GM23338 (cell line): ENCODE results near the gene ADSS1. TPM values are rescaled to one million over a fixed set of nuclear protein-coding genes. Genes with fewer than 3 reads are reported as not detected.

ENCODE experiments used
- ATAC-seq: fragments of 200-7000 bp; cut with Tn5 transposase; 3 replicates; pipeline ENCODE4 v1.9.1; 2020
- DNase-seq: peaks from one replicate; pipeline ENCODE4 v3.0.0-alpha.2; 2015; ENCODE audit warnings: low spot score
- H2AFZ ChIP-seq: fragments of 200-600 bp; sonication (generic); 2 replicates; pipeline ENCODE4 v1.8.0; 2016; ENCODE audit warnings: antibody characterized with exemption, mild to moderate bottlenecking, moderate library complexity
- H3F3A ChIP-seq: fragments of 200-600 bp; sonication (generic); replicated peaks from 2 replicates; pipeline ENCODE4 v1.8.0; 2017; ENCODE audit warnings: antibody characterized with exemption, mixed run types, low read depth
- H3K27ac ChIP-seq: fragments of 200-600 bp; sonication (generic); 2 replicates; pipeline ENCODE4 v1.6.1; 2016; ENCODE audit warnings: low read depth
- H3K27me3 ChIP-seq: fragments of 200-600 bp; sonication (generic); 2 replicates; pipeline ENCODE4 v1.8.0; 2016; ENCODE audit warnings: mild to moderate bottlenecking, mixed run types, moderate library complexity; ENCODE audit not compliant: insufficient read depth
- H3K36me3 ChIP-seq: fragments of 200-600 bp; sonication (generic); 2 replicates; pipeline ENCODE4 v1.8.0; 2016; ENCODE audit warnings: mild to moderate bottlenecking; ENCODE audit not compliant: insufficient read depth
- H3K4me1 ChIP-seq: fragments of 200-600 bp; sonication (generic); 2 replicates; pipeline ENCODE4 v1.8.0; 2016; ENCODE audit warnings: mild to moderate bottlenecking, moderate library complexity; ENCODE audit not compliant: insufficient read depth
- H3K4me2 ChIP-seq: fragments of 200-600 bp; sonication (generic); 2 replicates; pipeline ENCODE4 v1.7.1; 2017; ENCODE audit warnings: mixed run types
- H3K4me3 ChIP-seq: fragments of 200-600 bp; sonication (generic); 2 replicates; pipeline ENCODE4 v1.6.1; 2016; ENCODE audit warnings: mixed run types
- H3K79me2 ChIP-seq: fragments of 200-600 bp; sonication (generic); replicated peaks from 2 replicates; pipeline ENCODE4 v1.8.0; 2017; ENCODE audit warnings: mild to moderate bottlenecking; ENCODE audit not compliant: insufficient read depth
- H3K9me2 ChIP-seq: fragments of 200-600 bp; sonication (generic); 2 replicates; pipeline ENCODE4 v1.8.0; 2017; ENCODE audit not compliant: insufficient read depth
- H4K20me1 ChIP-seq: fragments of 200-600 bp; sonication (generic); replicated peaks from 2 replicates; pipeline ENCODE4 v1.8.0; 2017; ENCODE audit warnings: mild to moderate bottlenecking; ENCODE audit not compliant: insufficient read depth
- H3K27ac Mint-ChIP-seq: 2 replicates; pipeline ENCODE4 v1.8.0; 2020; ENCODE audit warnings: inconsistent platforms, mild to moderate bottlenecking, moderate library complexity, mixed read lengths
- H3K27me3 Mint-ChIP-seq: 3 replicates; pipeline ENCODE4 v1.8.0; 2022; ENCODE audit warnings: low read depth, mild to moderate bottlenecking, moderate library complexity, mixed read lengths, inconsistent platforms; ENCODE audit not compliant: insufficient read depth, poor library complexity
- H3K36me3 Mint-ChIP-seq: 3 replicates; pipeline ENCODE4 v1.8.0; 2021; ENCODE audit warnings: low read depth, mild to moderate bottlenecking, inconsistent platforms, moderate library complexity, mixed read lengths
- H3K4me1 Mint-ChIP-seq: 3 replicates; pipeline ENCODE4 v1.8.0; 2020; ENCODE audit warnings: mild to moderate bottlenecking, inconsistent platforms, mixed read lengths
- H3K4me3 Mint-ChIP-seq: 3 replicates; pipeline ENCODE4 v1.8.0; 2021; ENCODE audit warnings: moderate library complexity, mild to moderate bottlenecking, inconsistent platforms, mixed read lengths
- H3K9me3 Mint-ChIP-seq: 3 replicates; pipeline ENCODE4 v1.8.0; 2020; ENCODE audit warnings: moderate library complexity, mild to moderate bottlenecking, inconsistent platforms, mixed read lengths
- CREB1 ChIP-seq: fragments of 250-450 bp; sonication (Bioruptor Pico); IDR thresholded peaks from 2 replicates; pipeline ENCODE4 v1.5.0; 2020; ENCODE audit warnings: low read depth, mild to moderate bottlenecking, moderate library complexity
- EZH2 ChIP-seq: fragments of 200-600 bp; sonication (generic); IDR thresholded peaks from one replicate; pipeline ENCODE4 v1.8.0; 2017; ENCODE audit warnings: antibody characterized with exemption, mild to moderate bottlenecking, low read depth; ENCODE audit not compliant: unreplicated experiment
- EZH2phosphoT487 ChIP-seq: fragments of 200-600 bp; sonication (generic); IDR thresholded peaks from one replicate; pipeline ENCODE4 v1.8.1; 2018; ENCODE audit warnings: antibody characterized with exemption; ENCODE audit not compliant: unreplicated experiment
- JUNB ChIP-seq: IDR thresholded peaks from one replicate; pipeline ENCODE4 v1.6.1; 2016; ENCODE audit warnings: antibody characterized with exemption; ENCODE audit not compliant: unreplicated experiment
- NANOG ChIP-seq: IDR thresholded peaks from 2 replicates; pipeline ENCODE4 v1.6.1; 2016; ENCODE audit warnings: antibody characterized with exemption, borderline replicate concordance
- POLR2AphosphoS5 ChIP-seq: IDR thresholded peaks from 2 replicates; pipeline ENCODE4 v1.6.1; 2016; ENCODE audit warnings: antibody characterized with exemption, low read depth
- STAT1 ChIP-seq: IDR thresholded peaks from one replicate; pipeline ENCODE4 v1.6.1; 2016; ENCODE audit warnings: antibody characterized with exemption; ENCODE audit not compliant: unreplicated experiment
- ZNF114 ChIP-seq: fragments of 250-450 bp; sonication (Bioruptor Pico); IDR thresholded peaks from 2 replicates; pipeline ENCODE4 v1.5.0; 2020; ENCODE audit warnings: mild to moderate bottlenecking, moderate library complexity
- polyA plus RNA-seq: library from polyadenylated mRNA; unstranded; fragments of >200 nt; fragmentation: Nextera tagmentation; extraction: Ambion mirVana; gene quantifications from 2 replicates; pipeline ENCODE4 v1.2.1, GENCODE V29; 2016
- total RNA-seq: library from RNA; depleted of rRNA; stranded (reverse); fragments of >200 nt; shearing (Covaris generic); gene quantifications from 2 replicates; pipeline ENCODE4 v1.2.3, GENCODE V29; 2014
- TF ChIP-seq, protein P1 (sequence below), 2 experiments: fragments of 200-600 bp in 1 of 2; sonication (generic) in 1 of 2; conservative IDR thresholded peaks; 2 replicates each; pipeline versions ENCODE4 v1.5.1 to v1.6.1; 2016 to 2017; ENCODE audit warnings: antibody characterized with exemption in 2 of 2, low read depth in 2 of 2, mild to moderate bottlenecking in 2 of 2, moderate library complexity in 1 of 2
- TF ChIP-seq, protein P2 (sequence below): IDR thresholded peaks from one replicate; pipeline ENCODE4 v1.6.1; 2018; ENCODE audit warnings: antibody characterized with exemption; ENCODE audit not compliant: unreplicated experiment

Gene ADSS1
- total and polyA plus RNA-seq, 2 experiments from 2014 or later: 9.5 to 11.6 TPM

DNA sequence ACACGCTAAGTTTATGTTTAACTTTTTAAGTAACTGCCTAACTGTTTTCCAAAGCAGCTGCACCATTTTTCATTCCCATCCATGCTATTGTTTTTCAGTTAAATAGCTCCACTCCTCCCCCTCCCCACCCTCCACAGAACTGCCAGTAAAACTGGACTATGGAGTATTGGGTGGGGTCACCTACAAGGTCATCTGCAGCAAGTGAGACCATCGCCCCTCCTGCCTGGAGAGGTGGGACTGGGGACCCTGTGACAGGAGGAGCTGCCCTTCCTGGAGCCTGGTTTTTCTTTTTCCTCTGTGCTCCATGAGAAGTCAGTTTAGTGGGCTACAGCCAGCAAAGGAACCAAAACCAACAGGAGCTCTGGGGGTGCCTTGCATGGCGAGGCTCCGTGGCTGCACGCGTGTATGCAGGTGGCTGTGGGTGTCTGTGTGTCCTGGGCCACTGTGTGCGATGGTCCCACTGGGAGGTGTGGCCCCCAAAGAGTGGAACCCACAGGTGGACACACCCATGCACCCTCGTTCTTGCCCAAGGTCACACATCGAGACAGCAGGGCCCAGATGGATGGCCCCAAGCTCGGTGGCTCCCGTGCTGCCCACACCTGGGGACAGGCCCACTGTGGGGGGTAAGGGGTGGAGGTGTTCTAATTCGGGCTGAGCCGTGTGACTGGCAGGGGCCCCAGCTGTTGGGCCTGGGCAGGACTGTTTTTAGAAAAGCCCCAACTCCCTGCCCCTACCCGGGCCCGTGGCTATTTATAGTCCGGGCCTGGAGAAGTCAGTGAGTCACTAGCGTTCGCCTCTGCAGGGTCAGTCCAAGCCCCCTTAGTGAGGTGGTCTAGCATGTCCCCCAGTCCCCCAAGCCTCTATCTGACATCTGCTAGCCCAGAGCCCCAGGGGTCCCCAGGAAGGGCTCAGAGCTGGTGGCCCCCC lies 2.3 kb upstream of the ADSS1 start:
- no peak overlapping the region for H3K4me2 ChIP-seq
- H3K4me3 Mint-ChIP-seq: no peak overlapping the region
- H3K27ac Mint-ChIP-seq: no peak overlapping the region
- H3K79me2 ChIP-seq: no peaks in the 10 kb centered on the region
- TF ChIP-seq, protein P1, sequence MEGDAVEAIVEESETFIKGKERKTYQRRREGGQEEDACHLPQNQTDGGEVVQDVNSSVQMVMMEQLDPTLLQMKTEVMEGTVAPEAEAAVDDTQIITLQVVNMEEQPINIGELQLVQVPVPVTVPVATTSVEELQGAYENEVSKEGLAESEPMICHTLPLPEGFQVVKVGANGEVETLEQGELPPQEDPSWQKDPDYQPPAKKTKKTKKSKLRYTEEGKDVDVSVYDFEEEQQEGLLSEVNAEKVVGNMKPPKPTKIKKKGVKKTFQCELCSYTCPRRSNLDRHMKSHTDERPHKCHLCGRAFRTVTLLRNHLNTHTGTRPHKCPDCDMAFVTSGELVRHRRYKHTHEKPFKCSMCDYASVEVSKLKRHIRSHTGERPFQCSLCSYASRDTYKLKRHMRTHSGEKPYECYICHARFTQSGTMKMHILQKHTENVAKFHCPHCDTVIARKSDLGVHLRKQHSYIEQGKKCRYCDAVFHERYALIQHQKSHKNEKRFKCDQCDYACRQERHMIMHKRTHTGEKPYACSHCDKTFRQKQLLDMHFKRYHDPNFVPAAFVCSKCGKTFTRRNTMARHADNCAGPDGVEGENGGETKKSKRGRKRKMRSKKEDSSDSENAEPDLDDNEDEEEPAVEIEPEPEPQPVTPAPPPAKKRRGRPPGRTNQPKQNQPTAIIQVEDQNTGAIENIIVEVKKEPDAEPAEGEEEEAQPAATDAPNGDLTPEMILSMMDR (conservative IDR thresholded peaks at IDR 0.05; ENCODE audit: low read depth in 2 of 2): no peak
- TF ChIP-seq STAT1 (no peak), NANOG (no peak), POLR2AphosphoS5 (no peak), EZH2 (no peak), CREB1 (CRISPR knock-in tag) (no peak)
- no peak overlapping the region for H3K4me3 ChIP-seq
- peaks cover 9% of the 10 kb centered on the region; the same call in 2 of the 3 replicates for H3K4me1 Mint-ChIP-seq
- no peaks in the 10 kb centered on the region for H3K27me3 ChIP-seq
- H2AFZ ChIP-seq: no peak overlapping the region
- no peak for DNase-seq
- no peak overlapping the region for H3K27ac ChIP-seq
- no peak for ATAC-seq
- H3K4me1 ChIP-seq: peaks cover 10% of the 10 kb centered on the region; the same call in 1 of the 2 replicates
- no peaks in the 10 kb centered on the region for H3K36me3 ChIP-seq
- peaks cover 3% of the 10 kb centered on the region; the same call in 1 of the 3 replicates for H3K36me3 Mint-ChIP-seq
- no peaks in the 10 kb centered on the region for H3K9me3 Mint-ChIP-seq
- no peaks in the 10 kb centered on the region; the same call in 1 of the 2 replicates for H3F3A ChIP-seq
- H4K20me1 ChIP-seq: no peaks in the 10 kb centered on the region
- peaks cover 9% of the 10 kb centered on the region for H3K27me3 Mint-ChIP-seq
- H3K9me2 ChIP-seq: no peaks in the 10 kb centered on the region

DNA sequence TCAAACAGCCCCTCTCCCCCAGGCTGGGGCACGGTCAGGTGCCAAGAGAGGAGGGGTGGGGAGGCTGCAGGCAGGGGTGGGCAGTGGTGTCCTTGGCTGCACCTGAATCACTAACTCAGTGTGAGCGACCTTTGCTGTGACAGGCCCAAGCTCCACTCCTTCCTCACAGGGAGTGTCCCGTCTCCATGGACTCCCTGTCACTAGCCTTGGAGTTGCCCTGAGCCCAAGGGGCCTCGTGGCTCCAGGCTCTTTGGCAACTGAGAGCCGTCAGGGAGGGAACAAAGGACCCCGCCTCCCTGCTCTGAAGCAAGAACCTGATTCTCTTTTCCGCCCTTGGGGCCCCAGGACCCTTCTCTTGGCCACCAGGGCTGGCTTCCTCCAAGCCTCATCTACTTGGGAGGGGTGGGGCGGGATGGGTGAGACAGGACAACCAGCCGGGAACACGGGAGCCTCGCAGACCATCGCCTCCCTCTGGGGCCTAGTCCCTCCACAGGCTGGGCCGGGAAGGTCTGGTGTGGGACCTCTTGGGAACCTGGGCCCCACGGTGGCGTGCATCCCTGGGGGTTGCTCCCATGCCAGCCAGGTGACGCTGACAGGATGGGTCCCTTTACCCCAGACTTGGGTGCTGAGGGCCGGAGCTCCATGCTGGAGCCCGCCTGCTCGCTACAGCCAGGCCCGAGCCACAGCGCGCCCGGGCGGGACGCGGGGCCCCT lies 935 bp upstream of the ADSS1 start:
- DNase-seq: peak; percentile 60
- peak overlapping the region; percentile 62 for H3K4me3 ChIP-seq
- H2AFZ ChIP-seq: no peak overlapping the region
- TF ChIP-seq, protein P2, sequence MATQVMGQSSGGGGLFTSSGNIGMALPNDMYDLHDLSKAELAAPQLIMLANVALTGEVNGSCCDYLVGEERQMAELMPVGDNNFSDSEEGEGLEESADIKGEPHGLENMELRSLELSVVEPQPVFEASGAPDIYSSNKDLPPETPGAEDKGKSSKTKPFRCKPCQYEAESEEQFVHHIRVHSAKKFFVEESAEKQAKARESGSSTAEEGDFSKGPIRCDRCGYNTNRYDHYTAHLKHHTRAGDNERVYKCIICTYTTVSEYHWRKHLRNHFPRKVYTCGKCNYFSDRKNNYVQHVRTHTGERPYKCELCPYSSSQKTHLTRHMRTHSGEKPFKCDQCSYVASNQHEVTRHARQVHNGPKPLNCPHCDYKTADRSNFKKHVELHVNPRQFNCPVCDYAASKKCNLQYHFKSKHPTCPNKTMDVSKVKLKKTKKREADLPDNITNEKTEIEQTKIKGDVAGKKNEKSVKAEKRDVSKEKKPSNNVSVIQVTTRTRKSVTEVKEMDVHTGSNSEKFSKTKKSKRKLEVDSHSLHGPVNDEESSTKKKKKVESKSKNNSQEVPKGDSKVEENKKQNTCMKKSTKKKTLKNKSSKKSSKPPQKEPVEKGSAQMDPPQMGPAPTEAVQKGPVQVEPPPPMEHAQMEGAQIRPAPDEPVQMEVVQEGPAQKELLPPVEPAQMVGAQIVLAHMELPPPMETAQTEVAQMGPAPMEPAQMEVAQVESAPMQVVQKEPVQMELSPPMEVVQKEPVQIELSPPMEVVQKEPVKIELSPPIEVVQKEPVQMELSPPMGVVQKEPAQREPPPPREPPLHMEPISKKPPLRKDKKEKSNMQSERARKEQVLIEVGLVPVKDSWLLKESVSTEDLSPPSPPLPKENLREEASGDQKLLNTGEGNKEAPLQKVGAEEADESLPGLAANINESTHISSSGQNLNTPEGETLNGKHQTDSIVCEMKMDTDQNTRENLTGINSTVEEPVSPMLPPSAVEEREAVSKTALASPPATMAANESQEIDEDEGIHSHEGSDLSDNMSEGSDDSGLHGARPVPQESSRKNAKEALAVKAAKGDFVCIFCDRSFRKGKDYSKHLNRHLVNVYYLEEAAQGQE: no peak
- TF ChIP-seq ZNF114 (CRISPR knock-in tag) (no peak), CREB1 (CRISPR knock-in tag) (no peak), EZH2 (no peak), JUNB (no peak), NANOG (no peak), EZH2phosphoT487 (no peak)
- TF ChIP-seq, protein P1 (conservative IDR thresholded peaks at IDR 0.05; ENCODE audit: low read depth in 2 of 2): no peak

More for the DNA sequence above, 935 bp upstream of the ADSS1 start:
- H3K9me2 ChIP-seq: no peaks in the 10 kb centered on the region
- peak overlapping the region; percentile 78; the same call in 1 of the 2 replicates for H3K4me2 ChIP-seq
- H3K79me2 ChIP-seq: no peaks in the 10 kb centered on the region
- no peaks in the 10 kb centered on the region for H4K20me1 ChIP-seq
- no peaks in the 10 kb centered on the region; the same call in 1 of the 2 replicates for H3F3A ChIP-seq
- H3K27ac Mint-ChIP-seq: no peak overlapping the region
- no peaks in the 10 kb centered on the region; the same call in 2 of the 3 replicates for H3K36me3 Mint-ChIP-seq
- H3K9me3 Mint-ChIP-seq: no peaks in the 10 kb centered on the region
- H3K4me1 Mint-ChIP-seq: peaks cover 7% of the 10 kb centered on the region; the same call in 2 of the 3 replicates
- no peaks in the 10 kb centered on the region for H3K36me3 ChIP-seq
- peaks cover 10% of the 10 kb centered on the region; the same call in 1 of the 2 replicates for H3K4me1 ChIP-seq
- no peak overlapping the region for H3K4me3 Mint-ChIP-seq
- H3K27ac ChIP-seq: no peak overlapping the region
- H3K27me3 ChIP-seq: no peaks in the 10 kb centered on the region
- peaks cover 10% of the 10 kb centered on the region for H3K27me3 Mint-ChIP-seq
- peak; percentile 21 for ATAC-seq
